Smooth muscle cell (in vitro differentiated cells): ENCODE data around the gene GAD1. TPM values are rescaled to one million over a fixed set of nuclear protein-coding genes. Genes with fewer than 3 reads are reported as not detected.

ENCODE experiments used
- DNase-seq: peaks from one replicate; lab custom pipeline; 2025; ENCODE audit not compliant: unreplicated experiment; lab: John Stamatoyannopoulos, UW
- H2AFZ ChIP-seq: fragments of 200-600 bp; sonication (generic); 2 replicates; pipeline ENCODE4 v1.6.0; 2016; ENCODE audit warnings: antibody characterized with exemption, low read depth, mild to moderate bottlenecking
- H3F3A ChIP-seq: fragments of 200-600 bp; sonication (generic); 2 replicates; pipeline ENCODE4 v1.6.0; 2017; ENCODE audit warnings: antibody characterized with exemption, low read depth
- H3K27ac ChIP-seq: fragments of 200-600 bp; sonication (generic); 2 replicates; pipeline ENCODE4 v1.5.1; 2016; ENCODE audit warnings: low read depth, mild to moderate bottlenecking
- H3K27me3 ChIP-seq: fragments of 200-600 bp; sonication (generic); 2 replicates; pipeline ENCODE4 v1.6.1; 2016; ENCODE audit warnings: low read depth, mild to moderate bottlenecking
- H3K36me3 ChIP-seq: fragments of 200-600 bp; sonication (generic); 2 replicates; pipeline ENCODE4 v1.5.1; 2016; ENCODE audit warnings: low read depth
- H3K4me1 ChIP-seq: fragments of 200-600 bp; sonication (generic); 2 replicates; pipeline ENCODE4 v1.5.1; 2016; ENCODE audit warnings: low read depth
- H3K4me2 ChIP-seq: fragments of 200-600 bp; sonication (generic); 2 replicates; pipeline ENCODE4 v1.6.0; 2016; ENCODE audit warnings: mild to moderate bottlenecking
- H3K4me3 ChIP-seq: fragments of 200-600 bp; sonication (generic); 2 replicates; pipeline ENCODE4 v1.5.1; 2016; ENCODE audit warnings: mild to moderate bottlenecking
- H3K79me2 ChIP-seq: fragments of 200-600 bp; sonication (generic); 2 replicates; pipeline ENCODE4 v1.6.0; 2016; ENCODE audit warnings: low read depth, mild to moderate bottlenecking
- H3K9ac ChIP-seq: fragments of 200-600 bp; sonication (generic); 2 replicates; pipeline ENCODE4 v1.6.0; 2016; ENCODE audit warnings: low read depth
- H3K9me3 ChIP-seq: fragments of 200-600 bp; sonication (generic); replicated peaks from 2 replicates; pipeline ENCODE4 v1.5.1; 2016; ENCODE audit warnings: low read depth
- H4K20me1 ChIP-seq: fragments of 200-600 bp; sonication (generic); 2 replicates; pipeline ENCODE4 v1.6.0; 2016; ENCODE audit warnings: low read depth
- CTCF ChIP-seq: fragments of 200-600 bp; sonication (generic); IDR thresholded peaks from 2 replicates; pipeline ENCODE4 v1.5.1; 2017; ENCODE audit warnings: borderline replicate concordance, mild to moderate bottlenecking, antibody characterized with exemption; ENCODE audit not compliant: insufficient read depth, poor library complexity, severe bottlenecking
- WGBS: methylation state at CpG from one replicate; pipeline ENCODE4 v1.1.7; 2016; ENCODE audit warnings: low lambda C conversion rate; 5-methylcytosine and 5-hydroxymethylcytosine counted together
- polyA plus RNA-seq: library from polyadenylated mRNA; unstranded; fragments of >200 nt; fragmentation: Nextera tagmentation; extraction: Ambion mirVana; gene quantifications from 2 replicates; pipeline ENCODE4 v1.2.1, GENCODE V29; 2016
- total RNA-seq: library from RNA; depleted of rRNA; stranded (reverse); fragments of >200 nt; gene quantifications from 2 replicates; pipeline ENCODE4 v1.2.3, GENCODE V29; 2014

Gene GAD1
- total and polyA plus RNA-seq, 2 experiments from 2014 or later: 0.11 to 1.0 TPM

- peaks cover 87% of the 10 kb centered on the region for H3K27me3 ChIP-seq
- 79% methylated on average over 2 of the region's 2 CpGs for WGBS
These were observed 7.9 kb downstream of the GAD1 start for GRCh38 chr2:170824526-170825015.

GRCh38 chr2:170827841-170828532 is 11.3 kb downstream of the GAD1 start:
- no peaks in the 10 kb centered on the region for H4K20me1 ChIP-seq
- H3K9me3 ChIP-seq: no peaks in the 10 kb centered on the region
- no peaks in the 10 kb centered on the region for H3F3A ChIP-seq
- no peak for TF ChIP-seq CTCF
- H3K4me3 ChIP-seq: no peak overlapping the region
- no peak overlapping the region for H3K9ac ChIP-seq
- H3K4me1 ChIP-seq: peaks cover 8% of the 10 kb centered on the region
- no peak overlapping the region for H2AFZ ChIP-seq
- H3K79me2 ChIP-seq: no peaks in the 10 kb centered on the region
- H3K4me2 ChIP-seq: no peak overlapping the region
- WGBS: 90% methylated on average over 2 of the region's 6 CpGs
- H3K36me3 ChIP-seq: no peaks in the 10 kb centered on the region
- no peak overlapping the region for H3K27ac ChIP-seq
- no peak for DNase-seq
- H3K27me3 ChIP-seq: peaks cover 55% of the 10 kb centered on the region

More at GRCh38 chr2:170824526-170825015, 7.9 kb downstream of the GAD1 start:
- Histone ChIP-seq H2AFZ (no peak overlapping the region), H3K4me1 (peaks cover 36% of the 10 kb centered on the region), H3K27ac (no peak overlapping the region), H3F3A (no peaks in the 10 kb centered on the region), H3K4me2 (no peak overlapping the region), H3K79me2 (no peaks in the 10 kb centered on the region), H3K36me3 (no peaks in the 10 kb centered on the region), H3K4me3 (no peak overlapping the region), H4K20me1 (no peaks in the 10 kb centered on the region), H3K9me3 (no peaks in the 10 kb centered on the region), H3K9ac (no peak overlapping the region)
- no peak for TF ChIP-seq CTCF
- DNase-seq: no peak

- H3K9me3 ChIP-seq: no peaks in the 10 kb centered on the region
- no peaks in the 10 kb centered on the region for H3K36me3 ChIP-seq
- peaks cover 5% of the 10 kb centered on the region for H3K4me1 ChIP-seq
- no peaks in the 10 kb centered on the region for H3K79me2 ChIP-seq
- WGBS: 83% methylated on average over 5 of the region's 5 CpGs
- no peak for DNase-seq
- H2AFZ ChIP-seq: no peak overlapping the region
- H3K4me2 ChIP-seq: no peak overlapping the region
- no peaks in the 10 kb centered on the region for H4K20me1 ChIP-seq
- no peak for TF ChIP-seq CTCF
- H3K27me3 ChIP-seq: peaks cover 50% of the 10 kb centered on the region
- H3K4me3 ChIP-seq: no peak overlapping the region
- H3F3A ChIP-seq: no peaks in the 10 kb centered on the region
- no peak overlapping the region for H3K9ac ChIP-seq
- H3K27ac ChIP-seq: no peak overlapping the region
These were observed 11.8 kb downstream of the GAD1 start for GRCh38 chr2:170828533-170828916.

GRCh38 chr2:170829036-170829435 is 12.3 kb downstream of the GAD1 start:
- Histone ChIP-seq H3F3A (no peaks in the 10 kb centered on the region), H4K20me1 (no peaks in the 10 kb centered on the region), H2AFZ (no peak overlapping the region), H3K9ac (no peak overlapping the region), H3K4me1 (peaks cover under 1% of the 10 kb centered on the region), H3K4me3 (no peak overlapping the region), H3K27me3 (peaks cover 45% of the 10 kb centered on the region), H3K27ac (no peak overlapping the region), H3K9me3 (no peaks in the 10 kb centered on the region), H3K4me2 (no peak overlapping the region), H3K36me3 (no peaks in the 10 kb centered on the region), H3K79me2 (no peaks in the 10 kb centered on the region)
- DNase-seq: no peak
- no peak for TF ChIP-seq CTCF
- 75% methylated on average over 2 of the region's 2 CpGs for WGBS
